ENCODE measurements around the gene AXDND1.
"Not testable (repeated sequence)": the region's sequence is repeated elsewhere in the genome, so short reads cannot be mapped to it uniquely, and the experiment has no call there.

AXDND1 gene

GRCh38 chr1:179490611-179491010, 124.8 kb downstream of the AXDND1 start:
- no peak for DNase-seq

- no peak for DNase-seq
Observed at GRCh38 chr1:179493323-179493722, 127.6 kb downstream of the AXDND1 start.

GRCh38 chr1:179506199-179506598, 140.4 kb downstream of the AXDND1 start:
- DNase-seq, result no peak

- DNase-seq, result no peak
Observed at GRCh38 chr1:179509384-179509783, 143.6 kb downstream of the AXDND1 start.

- DNase-seq, result no peak
Observed at GRCh38 chr1:179510038-179510437, 144.3 kb downstream of the AXDND1 start.

- DNase-seq, result no peak
Observed at GRCh38 chr1:179516976-179517705, 151.4 kb downstream of the AXDND1 start.

- DNase-seq, result not testable (repeated sequence)
Observed at GRCh38 chr1:179518544-179518943, 152.8 kb downstream of the AXDND1 start.

- no peak for DNase-seq
Observed at GRCh38 chr1:179529482-179530195, 163.9 kb downstream of the AXDND1 start.

- DNase-seq, result no peak
Observed at GRCh38 chr1:179530352-179530751, 164.6 kb downstream of the AXDND1 start.

- DNase-seq, result no peak
Observed at GRCh38 chr1:179541774-179542173, 176.0 kb downstream of the AXDND1 start.

GRCh38 chr1:179545321-179545720, 179.6 kb downstream of the AXDND1 start:
- no peak for DNase-seq

GRCh38 chr1:179547021-179547535, 181.3 kb downstream of the AXDND1 start:
- DNase-seq, result no peak

GRCh38 chr1:179548666-179549367, 183.0 kb downstream of the AXDND1 start:
- DNase-seq, result no peak

GRCh38 chr1:179549368-179549700, 183.6 kb downstream of the AXDND1 start:
- DNase-seq, result no peak

- no peak for DNase-seq
Observed at GRCh38 chr1:179550746-179551682, 185.2 kb downstream of the AXDND1 start.

GRCh38 chr1:179554427-179554826, 188.7 kb downstream of the AXDND1 start:
- DNase-seq, result no peak

GRCh38 chr1:179558078-179558477, 192.3 kb downstream of the AXDND1 start:
- DNase-seq, result no peak

GRCh38 chr1:179575497-179576314, 209.9 kb downstream of the AXDND1 start, which contains the start of gene NPHS2:
TSS of gene NPHS2 (minus strand) at chr1:179575948. CDS start at chr1:179575864, 84 bp downstream.
- DNase-seq, result no peak

- DNase-seq, result no peak
Observed at GRCh38 chr1:179576509-179576908, 210.7 kb downstream of the AXDND1 start.

GRCh38 chr1:179583771-179584320, 218.1 kb downstream of the AXDND1 start:
- no peak for DNase-seq
